ENCODE results near the gene ZNRF3.

ZNRF3 gene

DNA sequence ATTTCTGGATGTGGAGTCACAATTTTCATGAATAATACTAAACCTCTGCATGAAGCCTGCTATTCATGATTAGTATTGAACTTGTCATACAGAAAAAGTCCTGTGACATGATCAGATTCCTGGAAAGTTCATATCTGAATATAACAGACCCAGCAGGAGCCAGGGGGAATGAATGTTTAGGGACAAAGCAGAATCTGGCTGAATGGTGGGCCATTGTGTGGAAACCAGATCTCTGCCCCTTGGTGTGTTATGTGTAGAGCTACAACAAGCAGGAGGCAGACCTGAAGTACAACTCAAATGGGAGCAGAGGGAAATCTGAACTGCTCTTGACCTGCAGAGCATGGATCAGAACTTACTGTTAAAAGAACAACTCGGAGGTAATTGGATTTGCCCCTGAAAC, 219.7 kb downstream of the ZNRF3 start:
- no peak for DNase-seq

DNA sequence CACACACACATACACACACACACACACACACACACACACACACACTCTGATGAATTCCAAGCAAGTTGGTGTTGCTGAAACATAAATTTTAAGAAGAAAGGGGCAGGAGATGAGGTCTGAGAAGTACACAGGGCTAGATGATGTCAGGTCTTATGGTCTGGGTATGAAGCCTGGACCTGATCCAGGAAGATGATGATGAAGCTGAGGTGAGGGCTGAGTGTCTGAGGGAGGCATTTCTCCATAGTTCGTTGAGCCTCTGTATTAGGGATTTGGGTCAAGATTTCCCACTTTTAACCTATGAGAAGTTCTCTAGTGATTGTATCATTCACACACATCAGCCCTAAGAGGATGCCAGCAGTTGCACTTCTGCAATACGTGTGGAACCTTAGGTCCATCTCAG, 222.1 kb downstream of the ZNRF3 start:
- DNase-seq = no peak

DNA sequence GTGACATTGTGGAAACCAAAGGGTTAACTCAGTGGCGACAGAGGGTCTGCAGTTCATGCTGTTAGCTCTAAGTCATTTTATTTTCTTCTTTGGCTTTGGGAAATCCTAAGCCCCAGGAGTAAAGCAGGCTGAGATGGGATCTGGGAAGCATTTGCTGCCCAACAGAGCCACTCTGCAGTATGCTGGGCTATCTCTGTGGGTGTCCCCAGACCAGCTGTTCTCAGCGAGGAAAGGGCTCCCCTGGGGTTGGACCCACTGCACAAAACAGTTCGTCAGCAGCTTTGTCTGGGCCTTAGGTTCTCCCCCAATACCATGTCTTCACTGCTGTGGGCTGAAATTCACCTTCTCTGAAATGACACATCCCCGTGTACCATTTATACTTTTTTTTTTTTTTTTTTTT, 223.5 kb downstream of the ZNRF3 start:
- DNase-seq = no peak
